CD4-positive, CD25-positive, alpha-beta regulatory T cell (primary cell): Measurements from ENCODE around the gene FSCB. TPM values are rescaled to one million over a fixed set of nuclear protein-coding genes. Genes with fewer than 3 reads are reported as not detected.

Experiments
- ATAC-seq, 2 donors: fragments of 150-1000 bp; cut with Tn5 transposase; one replicate each; pipeline ENCODE4 v1.10.0; 2021; ENCODE audit warnings: low read depth in 2 of 2, moderate number of reproducible peaks in 2 of 2, moderate library complexity in 1 of 2
- DNase-seq, 3 donors: peaks; one replicate each; pipeline versions ENCODE4 v3.0.0 to v3.0.0-alpha.2; 2012 to 2022; ENCODE audit warnings: mixed read lengths in 1 of 3
- H3K27ac ChIP-seq: one replicate; pipeline ENCODE4 v1.7.0; 2013; ENCODE audit warnings: mild to moderate bottlenecking, low read length; ENCODE audit not compliant: insufficient read depth, poor library complexity, severe bottlenecking
- H3K27me3 ChIP-seq: one replicate; pipeline ENCODE4 v1.7.0; 2013; ENCODE audit warnings: low read length; ENCODE audit not compliant: control insufficient read depth, insufficient read depth
- H3K36me3 ChIP-seq: one replicate; pipeline ENCODE4 v1.7.0; 2013; ENCODE audit warnings: mild to moderate bottlenecking, low read length, moderate library complexity; ENCODE audit not compliant: control insufficient read depth, insufficient read depth
- H3K4me1 ChIP-seq: 2 replicates; pipeline ENCODE4 v1.7.0; 2013; ENCODE audit warnings: mild to moderate bottlenecking, low read length; ENCODE audit not compliant: insufficient read depth, control insufficient read depth, poor library complexity, severe bottlenecking
- H3K4me3 ChIP-seq: one replicate; pipeline ENCODE4 v1.7.0; 2013; ENCODE audit warnings: low read depth, mild to moderate bottlenecking, low read length, moderate library complexity
- H3K9me3 ChIP-seq, 2 experiments: 1 replicate in 1 of 2; 2 replicates in 1 of 2; pipeline ENCODE4 v1.7.0; 2013; ENCODE audit warnings: low read length in 2 of 2, mild to moderate bottlenecking in 1 of 2, moderate library complexity in 1 of 2; ENCODE audit not compliant: control insufficient read depth in 2 of 2
- H3K27ac Mint-ChIP-seq, 3 donors: one replicate each; pipeline ENCODE4 v1.8.0; 2020 to 2022; ENCODE audit warnings: mild to moderate bottlenecking in 3 of 3, mixed read lengths in 3 of 3, moderate library complexity in 2 of 3
- H3K27me3 Mint-ChIP-seq: one replicate; pipeline ENCODE4 v1.8.0; 2022; ENCODE audit warnings: mild to moderate bottlenecking, mixed read lengths
- H3K36me3 Mint-ChIP-seq: one replicate; pipeline ENCODE4 v1.8.0; 2020; ENCODE audit warnings: mixed read lengths
- H3K4me1 Mint-ChIP-seq, 4 donors: one replicate each; pipeline ENCODE4 v1.8.0; 2020 to 2022; ENCODE audit warnings: mixed read lengths in 4 of 4, mild to moderate bottlenecking in 1 of 4
- H3K4me3 Mint-ChIP-seq, 4 donors: one replicate each; pipeline ENCODE4 v1.8.0; 2020 to 2022; ENCODE audit warnings: mild to moderate bottlenecking in 4 of 4, mixed read lengths in 4 of 4, moderate library complexity in 3 of 4
- H3K9me3 Mint-ChIP-seq, 7 donors: one replicate each; pipeline ENCODE4 v1.8.0; 2020 to 2022; ENCODE audit warnings: mixed read lengths in 7 of 7, mild to moderate bottlenecking in 3 of 7, moderate library complexity in 2 of 7
- polyA plus RNA-seq, 4 donors: library from polyadenylated mRNA; unstranded; fragments of 300-500 nt; fragmentation: Illumina TruSeq; gene quantifications; one replicate each; pipeline ENCODE4 v1.2.3, GENCODE V29; 2021
- total RNA-seq: library from RNA; stranded (reverse); gene quantifications from one replicate; pipeline ENCODE4 v1.2.3, GENCODE V29; 2022

The FSCB gene
- total and polyA plus RNA-seq, 5 donors from 2014 or later: not detected

- Mint-ChIP-seq H3K36me3 (no peaks in the 10 kb centered on the region), H3K4me3 (no peak overlapping the region), H3K4me1 (no peaks in the 10 kb centered on the region), H3K27me3 (no peaks in the 10 kb centered on the region), H3K9me3 (peaks cover 3 to 18% (median 12%) of the 10 kb centered on the region in 7 donors), H3K27ac (no peak overlapping the region)
- no peak for DNase-seq
- no peaks in the 10 kb centered on the region for H3K27me3 ChIP-seq
- H3K9me3 ChIP-seq: no peaks in the 10 kb centered on the region
- no peak overlapping the region for H3K4me3 ChIP-seq
- H3K36me3 ChIP-seq: no peaks in the 10 kb centered on the region
- no peak for ATAC-seq
- H3K4me1 ChIP-seq: no peaks in the 10 kb centered on the region
- no peak overlapping the region for H3K27ac ChIP-seq
Measured at GRCh38 chr14:44508834-44509233, 1.8 kb upstream of the FSCB start.

- Histone ChIP-seq H3K27ac (no peak overlapping the region), H3K9me3 (peaks cover 0 to 3% of the 10 kb centered on the region in 2 experiments), H3K27me3 (no peaks in the 10 kb centered on the region), H3K4me1 (no peaks in the 10 kb centered on the region), H3K36me3 (no peaks in the 10 kb centered on the region), H3K4me3 (no peak overlapping the region)
- ATAC-seq (no peak), DNase-seq (no peak)
- Mint-ChIP-seq H3K27me3 (no peaks in the 10 kb centered on the region), H3K27ac (no peak overlapping the region), H3K36me3 (no peaks in the 10 kb centered on the region), H3K4me3 (no peak overlapping the region), H3K4me1 (no peaks in the 10 kb centered on the region), H3K9me3 (peaks cover 1 to 11% (median 6%) of the 10 kb centered on the region in 7 donors)
Measured at GRCh38 chr14:44505588-44505987, 1.5 kb downstream of the FSCB start.

GRCh38 chr14:44497148-44497547, 9.9 kb downstream of the FSCB start:
- no peaks in the 10 kb centered on the region for H3K4me1 Mint-ChIP-seq
- no peak for ATAC-seq
- H3K36me3 ChIP-seq: no peaks in the 10 kb centered on the region
- no peak overlapping the region for H3K4me3 ChIP-seq
- DNase-seq: no peak
- no peak overlapping the region for H3K27ac ChIP-seq
- H3K27ac Mint-ChIP-seq: no peak overlapping the region
- H3K27me3 Mint-ChIP-seq: no peaks in the 10 kb centered on the region
- H3K4me3 Mint-ChIP-seq: no peak overlapping the region
- peaks cover 3 to 18% (median 5%) of the 10 kb centered on the region in 7 donors for H3K9me3 Mint-ChIP-seq
- peaks cover 0 to 3% of the 10 kb centered on the region in 2 experiments for H3K9me3 ChIP-seq
- H3K27me3 ChIP-seq: no peaks in the 10 kb centered on the region
- H3K36me3 Mint-ChIP-seq: no peaks in the 10 kb centered on the region
- H3K4me1 ChIP-seq: no peaks in the 10 kb centered on the region

- DNase-seq (no peak), ATAC-seq (no peak)
- no peaks in the 10 kb centered on the region for H3K27me3 ChIP-seq
- H3K36me3 Mint-ChIP-seq: no peaks in the 10 kb centered on the region
- no peak overlapping the region for H3K27ac ChIP-seq
- H3K9me3 Mint-ChIP-seq: peaks cover 2 to 17% (median 9%) of the 10 kb centered on the region in 7 donors
- H3K36me3 ChIP-seq: no peaks in the 10 kb centered on the region
- H3K4me3 ChIP-seq: no peak overlapping the region
- no peak overlapping the region for H3K27ac Mint-ChIP-seq
- peaks cover 0 to 3% of the 10 kb centered on the region in 2 experiments for H3K9me3 ChIP-seq
- no peak overlapping the region for H3K4me3 Mint-ChIP-seq
- no peaks in the 10 kb centered on the region for H3K4me1 ChIP-seq
- H3K4me1 Mint-ChIP-seq: no peaks in the 10 kb centered on the region
- H3K27me3 Mint-ChIP-seq: no peaks in the 10 kb centered on the region
Measured at GRCh38 chr14:44494137-44494536, 12.9 kb downstream of the FSCB start.

GRCh38 chr14:44490966-44491365, 16.1 kb downstream of the FSCB start:
- Histone ChIP-seq H3K27me3 (no peaks in the 10 kb centered on the region), H3K27ac (no peak overlapping the region), H3K9me3 (peaks cover 0 to 3% of the 10 kb centered on the region in 2 experiments), H3K4me3 (no peak overlapping the region), H3K36me3 (no peaks in the 10 kb centered on the region), H3K4me1 (no peaks in the 10 kb centered on the region)
- Mint-ChIP-seq H3K9me3 (peaks cover 0 to 26% (median 10%) of the 10 kb centered on the region in 7 donors), H3K36me3 (no peaks in the 10 kb centered on the region), H3K27me3 (no peaks in the 10 kb centered on the region), H3K27ac (no peak overlapping the region), H3K4me3 (no peak overlapping the region), H3K4me1 (no peaks in the 10 kb centered on the region)
- no peak for DNase-seq
- no peak for ATAC-seq

- Histone ChIP-seq H3K4me3 (no peak overlapping the region), H3K9me3 (no peaks in the 10 kb centered on the region), H3K27ac (no peak overlapping the region), H3K4me1 (no peaks in the 10 kb centered on the region), H3K27me3 (no peaks in the 10 kb centered on the region), H3K36me3 (no peaks in the 10 kb centered on the region)
- no peaks in the 10 kb centered on the region for H3K27me3 Mint-ChIP-seq
- H3K36me3 Mint-ChIP-seq: no peaks in the 10 kb centered on the region
- no peak overlapping the region for H3K4me3 Mint-ChIP-seq
- no peaks in the 10 kb centered on the region for H3K4me1 Mint-ChIP-seq
- no peak for DNase-seq
- no peak for ATAC-seq
- H3K27ac Mint-ChIP-seq: no peak overlapping the region
- peaks cover 4 to 17% (median 8%) of the 10 kb centered on the region in 7 donors for H3K9me3 Mint-ChIP-seq
Measured at GRCh38 chr14:44477953-44478352, 29.1 kb downstream of the FSCB start.

GRCh38 chr14:44468771-44469170, 38.3 kb downstream of the FSCB start:
- no peak overlapping the region for H3K4me3 ChIP-seq
- Mint-ChIP-seq H3K9me3 (peaks cover 0 to 11% (median 3%) of the 10 kb centered on the region in 7 donors), H3K36me3 (no peaks in the 10 kb centered on the region), H3K4me1 (no peaks in the 10 kb centered on the region), H3K27ac (no peak overlapping the region), H3K4me3 (no peak overlapping the region), H3K27me3 (no peaks in the 10 kb centered on the region)
- no peaks in the 10 kb centered on the region for H3K27me3 ChIP-seq
- ATAC-seq (no peak), DNase-seq (no peak)
- no peaks in the 10 kb centered on the region for H3K36me3 ChIP-seq
- H3K27ac ChIP-seq: no peak overlapping the region
- no peaks in the 10 kb centered on the region for H3K4me1 ChIP-seq
- H3K9me3 ChIP-seq: no peaks in the 10 kb centered on the region

- DNase-seq (no peak), ATAC-seq (no peak)
- H3K4me1 ChIP-seq: no peaks in the 10 kb centered on the region
- H3K36me3 ChIP-seq: no peaks in the 10 kb centered on the region
- Mint-ChIP-seq H3K27me3 (no peaks in the 10 kb centered on the region), H3K27ac (no peak overlapping the region), H3K36me3 (no peaks in the 10 kb centered on the region), H3K4me3 (no peak overlapping the region), H3K9me3 (peaks cover 2 to 10% (median 4%) of the 10 kb centered on the region in 7 donors), H3K4me1 (no peaks in the 10 kb centered on the region)
- H3K9me3 ChIP-seq: no peaks in the 10 kb centered on the region
- no peak overlapping the region for H3K4me3 ChIP-seq
- no peak overlapping the region for H3K27ac ChIP-seq
- H3K27me3 ChIP-seq: no peaks in the 10 kb centered on the region
Measured at GRCh38 chr14:44463356-44464004, 43.6 kb downstream of the FSCB start.
